Measurements from ENCODE around the gene UCN2.

DNA sequence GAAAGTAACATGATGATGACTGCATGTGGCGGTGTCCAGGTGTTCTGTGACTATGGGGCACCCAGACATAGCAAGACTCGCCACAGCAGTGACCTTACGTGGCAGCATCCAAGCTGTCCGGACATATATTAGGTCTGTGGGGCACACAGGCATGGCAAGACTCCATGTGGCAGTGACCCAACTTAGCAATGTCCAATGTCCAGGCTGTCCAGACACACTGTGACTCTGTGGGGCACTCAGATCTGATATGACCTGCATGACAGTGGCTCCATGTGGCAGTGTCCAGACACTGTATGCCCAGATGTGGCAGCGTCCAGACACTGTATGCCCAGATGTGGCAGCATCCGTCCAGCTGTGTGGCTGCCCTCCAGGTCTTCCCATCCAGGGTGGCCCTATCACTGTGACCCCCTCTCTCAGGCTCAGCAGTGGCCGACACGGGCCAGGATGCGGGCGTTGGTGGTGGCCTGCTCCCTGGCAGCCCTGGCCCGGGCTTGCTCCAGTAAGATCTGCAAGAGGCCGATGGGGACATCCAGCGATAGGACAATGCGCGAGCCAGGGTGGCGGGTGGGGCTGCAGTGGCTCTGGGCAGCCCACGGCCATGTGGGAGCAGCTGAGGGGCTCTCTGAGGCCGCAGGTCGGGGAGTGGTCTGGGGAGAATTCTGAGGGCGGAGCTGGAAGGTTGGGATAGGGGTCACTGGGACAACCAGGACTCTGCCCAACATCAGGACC is 1.1 kb downstream of the UCN2 start:
- no peak for TF ChIP-seq POLR2A (IDR thresholded peaks at IDR 0.05)
- TF ChIP-seq, protein P1, sequence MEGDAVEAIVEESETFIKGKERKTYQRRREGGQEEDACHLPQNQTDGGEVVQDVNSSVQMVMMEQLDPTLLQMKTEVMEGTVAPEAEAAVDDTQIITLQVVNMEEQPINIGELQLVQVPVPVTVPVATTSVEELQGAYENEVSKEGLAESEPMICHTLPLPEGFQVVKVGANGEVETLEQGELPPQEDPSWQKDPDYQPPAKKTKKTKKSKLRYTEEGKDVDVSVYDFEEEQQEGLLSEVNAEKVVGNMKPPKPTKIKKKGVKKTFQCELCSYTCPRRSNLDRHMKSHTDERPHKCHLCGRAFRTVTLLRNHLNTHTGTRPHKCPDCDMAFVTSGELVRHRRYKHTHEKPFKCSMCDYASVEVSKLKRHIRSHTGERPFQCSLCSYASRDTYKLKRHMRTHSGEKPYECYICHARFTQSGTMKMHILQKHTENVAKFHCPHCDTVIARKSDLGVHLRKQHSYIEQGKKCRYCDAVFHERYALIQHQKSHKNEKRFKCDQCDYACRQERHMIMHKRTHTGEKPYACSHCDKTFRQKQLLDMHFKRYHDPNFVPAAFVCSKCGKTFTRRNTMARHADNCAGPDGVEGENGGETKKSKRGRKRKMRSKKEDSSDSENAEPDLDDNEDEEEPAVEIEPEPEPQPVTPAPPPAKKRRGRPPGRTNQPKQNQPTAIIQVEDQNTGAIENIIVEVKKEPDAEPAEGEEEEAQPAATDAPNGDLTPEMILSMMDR (IDR thresholded peaks at IDR 0.05), result no peak

Measured in uterus (tissue), 2 donors.